ENCODE data around the gene HOXB1.
"Not testable (repeated sequence)": the region's sequence is repeated elsewhere in the genome, so short reads cannot be mapped to it uniquely, and the experiment has no call there.

HOXB1 gene

DNA sequence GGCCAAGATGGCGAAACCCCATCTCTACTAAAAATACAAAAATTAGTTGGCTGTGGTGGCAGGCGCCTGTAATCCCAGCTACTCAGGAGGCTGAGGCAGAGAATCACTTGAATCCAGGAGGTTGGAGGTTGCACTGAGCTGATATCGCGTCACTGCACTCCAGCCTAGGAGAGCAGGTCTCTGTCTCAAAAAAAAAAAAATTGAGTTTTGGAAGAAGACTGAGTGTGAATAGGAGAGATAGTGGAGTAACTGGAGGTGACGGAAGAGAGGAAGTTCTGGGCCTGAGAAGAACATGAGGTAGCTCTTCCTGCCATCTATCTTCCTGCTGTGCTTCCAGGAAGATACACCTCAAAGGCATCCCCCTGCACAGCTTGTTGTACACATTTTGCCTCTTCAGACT, 11.4 kb downstream of the HOXB1 start:
- no peak for DNase-seq (ENCODE audit: low read depth)

DNA sequence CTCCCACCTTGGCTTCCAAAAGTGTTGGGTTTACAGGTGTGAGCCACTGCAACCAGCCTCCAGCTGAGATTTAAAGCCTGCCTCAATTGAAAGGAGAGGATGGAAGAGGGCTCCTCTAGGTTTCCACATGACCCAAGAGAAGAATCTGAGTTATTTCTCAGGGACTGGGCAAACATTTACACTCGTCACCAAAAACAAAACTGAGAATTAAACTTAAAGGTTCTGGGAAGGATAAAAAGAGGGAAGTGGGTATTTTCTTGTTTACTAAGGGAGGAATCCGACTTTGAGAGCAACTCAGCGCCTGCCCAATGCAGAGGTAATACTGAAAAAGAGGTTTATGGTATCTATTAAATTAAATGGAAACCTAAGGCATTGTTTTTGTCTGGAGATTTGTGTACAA, 13.3 kb downstream of the HOXB1 start:
- no peak for DNase-seq (ENCODE audit: low read depth)

DNA sequence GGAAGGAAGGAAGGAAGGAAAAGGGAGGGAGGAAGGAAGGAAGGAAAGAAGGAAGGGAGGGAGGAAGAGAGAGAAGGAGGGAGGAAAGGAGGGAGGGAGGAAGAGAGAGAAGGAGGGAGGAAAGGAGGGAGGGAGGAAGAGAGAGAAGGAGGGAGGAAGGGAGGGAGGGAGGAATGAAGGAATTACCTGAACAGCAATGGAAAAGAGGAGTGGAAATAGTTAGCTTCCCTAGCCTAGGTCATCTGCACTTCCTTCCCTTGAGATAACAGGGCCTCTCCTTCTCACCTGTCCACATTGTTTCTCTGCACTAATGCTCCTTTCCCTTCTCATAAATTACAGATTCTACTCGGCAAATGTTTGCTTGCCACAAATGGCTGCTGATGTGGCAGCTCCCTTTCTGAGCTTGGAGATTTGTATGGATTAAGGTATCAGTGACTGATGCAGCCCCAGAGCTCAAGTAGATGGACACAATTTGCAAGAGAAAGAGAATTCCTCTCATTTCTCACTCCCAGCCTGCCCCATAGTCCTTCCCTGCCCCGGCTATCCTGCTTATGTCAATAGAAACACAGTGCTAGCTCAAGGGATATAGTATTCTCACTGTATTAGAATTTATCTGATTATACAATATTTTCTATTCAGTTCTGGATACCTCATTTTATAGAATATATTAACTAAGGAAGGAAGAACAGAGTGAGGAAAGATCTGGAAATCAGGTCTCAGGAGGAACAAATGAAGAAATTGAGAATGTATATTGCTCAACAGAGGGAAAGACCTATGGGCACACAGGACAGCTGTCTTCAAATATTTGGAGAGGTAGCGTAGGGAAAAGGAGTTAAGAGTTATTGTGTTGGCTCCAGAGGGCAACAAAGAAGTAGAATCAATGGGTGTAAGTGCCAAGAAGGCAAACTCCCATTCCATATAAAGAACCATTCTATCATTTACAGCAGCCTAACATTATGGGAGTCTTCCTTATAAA, 14.6 kb downstream of the HOXB1 start:
- no peak for DNase-seq (ENCODE audit: low read depth)

DNA sequence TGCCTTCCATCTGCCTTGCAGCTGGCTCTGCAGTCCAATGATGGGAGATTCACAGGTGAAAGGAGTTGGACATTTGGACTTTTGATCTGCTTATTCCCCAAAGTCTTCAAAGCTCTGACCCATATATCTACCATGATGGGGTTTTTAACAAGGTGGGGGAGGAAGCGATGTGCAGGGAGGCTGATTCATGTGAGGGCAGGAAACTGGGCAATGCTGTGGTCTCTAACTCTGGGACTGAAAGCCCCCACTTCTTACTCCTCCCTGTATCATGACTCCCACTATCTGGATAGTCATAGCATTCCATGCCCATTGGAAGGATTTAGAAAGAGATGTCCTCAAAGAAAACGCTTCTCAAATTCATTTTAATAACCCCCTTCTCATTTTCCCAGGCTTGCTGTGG, 16.3 kb downstream of the HOXB1 start:
- no peak for DNase-seq (ENCODE audit: low read depth)

DNA sequence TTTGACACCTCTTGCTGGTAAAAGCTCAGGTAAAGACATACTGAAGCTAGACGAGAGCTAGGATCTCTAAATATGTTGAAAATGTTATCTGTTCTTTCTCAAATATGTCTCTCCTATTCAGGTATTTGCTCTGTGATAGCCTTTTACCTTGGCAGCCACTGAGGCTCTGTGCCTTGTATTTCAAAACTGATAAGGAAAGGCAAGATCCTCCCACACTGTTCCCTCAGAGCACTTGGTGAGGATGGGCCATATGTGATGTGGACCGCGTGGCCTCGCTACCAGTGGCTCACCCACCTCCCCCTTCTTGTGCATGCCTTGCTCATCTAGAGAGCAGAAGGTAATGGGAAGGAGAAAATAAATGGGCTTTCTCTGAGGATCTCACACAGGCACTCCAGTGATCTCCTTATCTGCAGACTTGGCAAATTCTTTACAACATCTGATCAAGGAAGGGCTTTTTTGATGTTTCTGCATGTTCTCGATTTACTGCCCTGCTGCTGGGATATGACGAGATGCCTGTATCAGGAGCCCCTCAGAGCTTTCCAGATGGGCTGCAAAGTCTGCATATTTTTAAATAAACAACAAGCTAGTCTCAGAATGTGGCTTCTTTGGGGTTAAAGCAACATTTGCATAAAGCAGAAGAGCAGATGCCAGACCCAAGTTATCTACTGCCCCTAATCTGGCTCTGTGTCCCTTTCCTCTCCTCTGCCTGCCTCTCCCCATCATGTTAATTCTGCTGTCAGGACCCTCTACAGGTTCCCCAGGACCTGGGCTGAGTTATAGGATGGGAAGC, 16.9 kb downstream of the HOXB1 start:
- DNase-seq (ENCODE audit: low read depth): no peak

DNA sequence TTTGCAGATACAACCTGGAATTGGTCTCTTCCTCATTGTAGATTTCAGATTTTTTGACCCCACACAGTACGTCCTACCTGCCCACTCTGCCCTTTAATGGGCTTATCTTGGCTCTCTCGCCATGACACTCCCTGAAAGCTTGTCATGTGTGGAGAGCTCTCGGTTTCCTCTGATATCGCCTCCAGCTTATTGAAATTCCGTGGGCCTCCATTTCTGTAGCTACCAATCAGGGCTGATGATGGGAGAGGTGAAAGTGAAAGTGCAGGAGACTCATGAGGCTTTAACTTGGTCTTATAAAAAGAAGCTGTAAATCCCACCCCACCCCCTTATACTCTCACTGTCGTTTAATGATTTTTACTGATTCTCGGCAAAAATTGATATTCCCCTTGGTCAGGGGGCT, 17.7 kb downstream of the HOXB1 start:
- DNase-seq (ENCODE audit: low read depth): no peak

DNA sequence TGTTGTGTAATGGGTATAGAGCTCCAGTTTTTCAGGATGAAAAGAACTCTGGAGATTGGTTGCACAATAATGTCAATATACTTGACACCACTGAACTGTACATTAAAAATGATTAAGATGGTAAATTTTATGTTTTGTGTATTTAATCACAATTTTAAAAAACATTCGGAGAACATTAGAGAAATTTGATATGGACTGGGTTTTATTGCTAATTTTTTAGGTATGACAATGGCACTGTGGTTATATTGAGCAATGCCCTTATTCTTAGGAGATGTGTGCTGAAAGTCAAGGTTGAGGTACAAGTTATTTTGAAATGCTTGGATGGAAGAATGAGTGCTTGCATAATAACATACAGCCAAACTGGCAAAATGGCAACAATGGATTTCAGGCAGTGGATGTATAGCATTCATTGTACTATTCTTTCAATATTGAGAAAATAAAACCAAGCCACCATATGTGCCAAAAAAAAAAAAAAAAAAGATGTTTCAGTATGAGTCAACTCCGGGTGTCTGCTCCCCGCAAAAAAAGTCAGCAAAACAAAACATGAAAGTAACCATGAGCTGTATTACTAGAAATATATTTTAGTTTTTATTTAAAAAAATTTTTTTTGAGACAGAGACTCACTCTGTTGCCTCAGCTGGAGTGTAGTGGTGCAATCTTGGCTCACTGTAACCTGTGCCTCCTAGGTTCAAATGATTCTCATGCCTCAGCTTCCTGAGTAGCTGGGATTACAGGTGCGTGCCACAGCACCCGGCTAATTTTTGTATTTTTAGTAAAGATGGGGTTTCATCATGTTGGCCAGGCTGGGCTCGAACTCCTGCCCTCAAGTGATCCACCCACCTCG, 19.8 kb downstream of the HOXB1 start:
- peak; percentile 64 for DNase-seq (ENCODE audit: low read depth)

DNA sequence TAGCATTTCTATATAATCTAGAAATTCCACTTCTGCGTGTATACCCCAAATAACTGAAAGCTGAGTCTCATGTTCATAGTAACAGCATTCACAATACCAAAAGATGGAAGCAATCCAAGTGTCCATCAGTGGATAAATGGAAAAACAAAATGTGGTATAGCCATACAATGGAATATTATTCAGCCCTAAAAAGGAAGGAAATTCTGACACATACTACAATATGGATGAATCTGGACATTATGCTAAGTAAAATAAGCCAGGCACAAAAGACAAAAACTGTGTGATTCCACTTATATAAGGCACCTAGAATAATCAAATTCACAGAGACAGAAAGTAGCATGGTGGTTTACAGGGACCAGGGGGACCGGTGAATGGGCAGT, 20.4 kb downstream of the HOXB1 start:
- no peak for DNase-seq (ENCODE audit: low read depth)

DNA sequence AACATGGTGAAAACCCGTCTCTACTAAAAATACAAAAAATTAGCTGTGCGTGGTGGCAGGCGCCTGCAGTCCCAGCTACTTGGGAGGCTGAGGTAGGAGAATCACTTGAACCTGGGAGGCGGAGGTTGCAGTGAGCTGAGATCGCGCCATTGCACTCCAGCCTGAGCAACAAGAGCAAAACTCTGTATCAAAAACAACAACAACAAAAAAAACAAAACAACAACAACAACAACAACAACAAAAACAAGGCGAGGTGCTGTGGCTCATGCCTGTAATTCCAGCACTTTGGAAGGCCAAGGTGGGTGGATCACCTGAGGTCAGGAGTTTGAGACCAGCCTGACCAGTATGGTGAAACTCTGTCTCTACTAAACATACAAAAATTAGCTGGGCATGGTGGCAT, 21.1 kb downstream of the HOXB1 start:
- DNase-seq (ENCODE audit: low read depth): not testable (repeated sequence)

DNA sequence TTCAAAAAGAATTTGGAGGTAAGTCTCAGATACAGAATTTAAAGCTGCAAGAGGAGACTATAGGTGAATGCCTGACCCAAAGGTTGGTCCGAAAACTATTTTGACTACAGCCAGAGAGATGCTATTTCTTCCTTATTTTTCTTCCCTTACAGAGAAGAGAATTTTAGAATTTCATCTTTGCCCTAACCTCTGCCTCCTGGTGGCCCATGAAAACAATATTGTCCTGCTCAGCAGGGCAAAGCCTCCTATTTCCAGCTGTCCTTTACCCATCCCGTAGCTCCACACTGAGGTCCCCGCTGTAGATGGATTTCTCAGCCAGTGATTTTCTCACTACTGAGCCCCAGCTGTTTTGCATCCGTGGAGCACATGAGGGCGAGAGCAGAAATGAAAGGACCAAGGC, 24.6 kb downstream of the HOXB1 start:
- DNase-seq (ENCODE audit: low read depth): no peak

DNA sequence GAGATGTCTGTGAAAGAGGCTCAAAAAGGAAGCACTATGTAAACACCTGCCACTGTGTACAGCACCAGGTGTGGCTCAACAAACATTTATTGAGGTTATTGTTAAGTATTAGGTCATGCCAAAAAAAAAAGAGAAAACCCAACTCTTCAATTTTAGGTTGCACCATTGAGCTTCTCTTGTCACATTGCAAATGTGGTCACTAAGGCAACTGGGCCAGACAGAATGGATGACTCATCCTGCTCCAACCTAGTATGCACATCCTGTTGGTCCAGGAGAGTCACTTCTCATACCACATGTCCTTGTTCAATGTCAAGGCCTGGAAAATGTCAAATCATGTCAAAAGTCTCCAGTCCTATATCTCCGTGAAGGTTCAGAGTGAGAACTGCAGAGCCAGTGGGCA, 25.0 kb downstream of the HOXB1 start:
- peak; percentile 77 for DNase-seq (ENCODE audit: low read depth)

DNA sequence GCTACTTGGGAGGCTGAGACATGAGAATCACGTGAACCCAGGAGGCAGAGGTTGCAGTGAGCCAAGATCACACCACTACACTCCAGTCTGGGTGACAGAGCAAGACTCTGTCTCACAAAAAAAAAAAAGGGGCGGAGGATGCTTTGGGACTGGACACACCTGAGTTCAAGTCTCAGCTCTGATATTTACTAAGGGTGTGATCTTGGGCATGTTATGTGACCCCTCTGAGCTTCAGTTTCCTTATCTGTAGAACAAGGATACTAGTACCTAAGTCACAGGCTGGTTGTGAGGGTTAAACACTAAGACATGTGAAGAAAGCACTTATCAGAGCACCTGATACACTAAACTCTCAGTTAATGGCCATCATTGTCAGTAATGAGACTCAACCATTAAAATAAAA, 25.9 kb downstream of the HOXB1 start:
- no peak for DNase-seq (ENCODE audit: low read depth)

DNA sequence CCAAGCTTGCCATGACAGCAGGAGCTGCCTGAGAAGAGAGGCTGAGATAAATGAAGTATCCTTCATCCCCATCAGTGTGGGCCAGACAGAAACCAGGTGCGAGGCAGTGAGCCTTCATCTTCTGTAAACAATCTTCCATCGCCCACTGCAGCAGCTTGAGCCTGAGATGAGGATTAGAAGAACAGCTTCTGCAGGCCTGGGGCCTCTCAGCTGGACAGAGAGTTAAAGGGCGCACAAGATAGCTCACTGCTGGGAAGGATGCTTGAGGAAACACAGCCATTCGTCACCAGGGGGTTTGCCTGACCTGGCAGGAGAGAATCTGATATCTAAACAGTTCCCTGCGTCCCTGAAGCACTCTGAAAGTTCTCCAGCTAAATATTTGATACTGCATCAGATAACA, 27.1 kb downstream of the HOXB1 start:
- DNase-seq (ENCODE audit: low read depth): no peak

DNA sequence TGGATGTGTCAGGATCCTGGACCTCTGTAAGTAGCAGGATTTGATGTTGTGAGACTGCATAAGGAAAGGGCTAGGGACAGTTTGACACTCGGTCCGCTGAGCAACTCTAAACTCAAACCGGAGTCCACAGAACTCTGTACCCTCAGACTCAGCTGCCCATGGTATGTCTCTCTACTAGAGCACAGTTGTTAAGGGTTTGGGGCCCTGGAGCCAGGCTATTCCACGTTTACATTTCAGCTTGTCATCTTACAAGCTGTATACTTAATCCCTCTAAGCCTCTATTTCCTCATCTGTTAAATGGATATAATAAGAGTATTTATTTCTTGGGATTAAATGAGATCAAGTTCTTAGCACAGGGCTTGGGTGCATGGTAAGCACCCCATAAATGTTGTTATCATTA, 27.9 kb downstream of the HOXB1 start:
- DNase-seq (ENCODE audit: low read depth): no peak

DNA sequence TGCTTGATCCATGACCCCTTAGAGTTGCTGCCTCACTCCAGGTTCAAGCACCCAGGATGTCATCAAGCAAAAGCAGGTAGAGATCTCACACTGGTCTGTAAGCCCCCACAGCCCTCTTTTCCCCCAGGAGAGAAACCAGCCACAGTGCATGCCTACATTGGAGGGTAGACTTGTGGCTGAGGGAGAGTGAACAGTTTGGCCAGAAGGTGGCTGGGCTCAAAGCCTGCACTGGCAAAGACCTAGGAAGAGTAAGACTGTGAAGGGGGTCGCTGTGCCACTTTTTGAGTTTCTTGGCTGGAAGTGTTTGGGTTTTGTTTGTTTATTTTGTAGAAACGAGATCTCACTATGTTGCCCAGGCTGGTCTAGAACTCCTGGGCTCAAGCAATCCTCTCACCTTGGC, 28.5 kb downstream of the HOXB1 start:
- no peak for DNase-seq (ENCODE audit: low read depth)

DNA sequence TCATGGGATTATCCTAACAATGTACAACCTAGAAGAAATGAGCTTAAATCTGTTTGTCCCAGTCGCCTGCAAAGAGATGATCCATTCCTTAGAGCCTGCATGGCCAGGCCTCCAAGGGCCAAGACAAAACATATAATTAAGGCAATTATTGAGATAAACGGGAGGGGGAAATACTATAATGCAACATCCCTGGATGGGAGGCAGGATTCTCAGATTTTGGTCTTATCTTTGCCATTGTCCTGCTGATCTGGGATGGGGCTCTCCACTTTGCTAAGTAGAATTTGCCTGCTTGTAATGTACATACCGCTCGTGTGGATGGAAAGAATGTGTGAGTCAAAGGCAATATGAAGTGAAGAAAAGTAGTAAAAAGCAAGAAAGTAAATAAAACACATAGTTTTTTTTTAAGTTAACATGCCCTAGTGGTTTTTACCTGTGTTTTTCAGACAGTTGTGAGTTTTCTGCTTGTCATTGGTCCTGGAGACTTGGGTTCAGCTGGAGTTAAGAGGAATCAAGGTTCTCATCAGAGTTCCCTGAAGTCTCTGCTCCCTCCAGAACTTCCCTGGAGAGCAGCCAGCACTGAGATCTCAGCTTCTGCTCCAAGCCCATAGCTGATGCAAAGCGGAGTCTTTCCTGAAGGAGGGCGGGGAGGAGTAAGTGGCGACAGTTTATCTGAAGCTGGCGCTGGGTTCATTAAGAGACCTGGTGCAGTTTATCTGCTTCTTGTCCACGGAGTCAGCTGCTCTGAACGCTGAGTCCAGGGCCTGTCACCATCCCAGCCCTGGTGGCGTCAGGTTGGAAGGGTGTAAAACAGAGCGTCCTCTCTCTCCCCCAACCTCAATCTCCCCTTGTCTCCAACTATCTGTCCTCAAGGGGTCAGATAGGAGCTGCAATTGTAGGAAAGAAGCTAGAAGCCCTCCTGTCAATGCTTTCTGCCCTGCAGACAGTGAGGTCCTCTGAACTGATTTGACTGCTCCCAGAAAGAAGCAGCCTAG, 30.1 kb downstream of the HOXB1 start:
- DNase-seq (ENCODE audit: low read depth): no peak

DNA sequence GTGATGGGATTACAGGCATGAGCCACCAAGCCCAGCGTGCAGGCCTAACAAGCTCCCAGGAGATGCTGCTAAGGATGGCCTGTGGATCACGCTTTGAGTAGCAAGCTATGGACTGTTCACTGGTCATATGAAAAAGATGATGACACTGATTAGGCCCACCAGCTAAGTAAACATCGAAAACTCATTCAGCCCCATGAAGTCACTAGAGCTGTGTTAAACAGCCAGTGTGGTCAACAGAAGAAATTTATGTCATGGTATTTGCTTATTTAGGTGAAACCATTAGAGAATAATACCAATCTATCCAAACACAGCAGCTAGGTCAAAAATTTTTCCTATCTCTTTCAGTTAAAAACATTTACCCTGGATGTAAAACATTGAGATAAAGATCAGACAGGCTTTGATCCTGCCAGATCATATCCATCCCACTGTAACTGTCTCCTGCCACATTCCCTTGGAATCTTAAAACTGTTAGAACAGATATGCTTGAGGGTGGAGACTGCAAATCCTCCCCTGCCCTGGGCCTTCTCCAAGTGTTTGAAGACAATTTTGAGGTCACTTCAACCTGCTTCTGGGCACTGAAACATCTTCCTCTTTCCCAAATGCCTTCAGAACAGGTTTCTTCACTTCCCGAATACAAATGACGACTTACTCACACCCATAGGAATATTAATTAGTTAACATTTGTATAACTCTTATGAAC, 30.9 kb downstream of the HOXB1 start:
- DNase-seq (ENCODE audit: low read depth): no peak

DNA sequence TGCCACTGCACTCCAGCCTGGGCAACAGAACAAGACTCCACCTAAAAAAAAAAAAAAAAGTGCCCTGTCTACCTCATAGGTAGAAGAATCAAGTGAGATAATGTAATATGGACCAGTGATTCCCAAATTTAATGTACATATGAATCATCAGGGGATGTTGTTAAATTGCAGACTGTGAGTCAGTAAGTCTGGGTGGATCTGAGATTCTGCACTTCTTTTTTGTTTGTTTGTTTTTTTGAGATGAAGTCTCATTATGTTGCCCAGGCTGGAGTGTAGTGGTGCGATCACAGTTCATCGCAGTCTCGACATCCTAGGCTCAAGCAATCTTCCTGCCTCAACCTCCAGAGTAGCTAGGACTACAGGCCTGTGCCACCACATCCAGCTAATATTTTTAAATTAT, 31.6 kb downstream of the HOXB1 start:
- DNase-seq (ENCODE audit: low read depth): no peak

DNA sequence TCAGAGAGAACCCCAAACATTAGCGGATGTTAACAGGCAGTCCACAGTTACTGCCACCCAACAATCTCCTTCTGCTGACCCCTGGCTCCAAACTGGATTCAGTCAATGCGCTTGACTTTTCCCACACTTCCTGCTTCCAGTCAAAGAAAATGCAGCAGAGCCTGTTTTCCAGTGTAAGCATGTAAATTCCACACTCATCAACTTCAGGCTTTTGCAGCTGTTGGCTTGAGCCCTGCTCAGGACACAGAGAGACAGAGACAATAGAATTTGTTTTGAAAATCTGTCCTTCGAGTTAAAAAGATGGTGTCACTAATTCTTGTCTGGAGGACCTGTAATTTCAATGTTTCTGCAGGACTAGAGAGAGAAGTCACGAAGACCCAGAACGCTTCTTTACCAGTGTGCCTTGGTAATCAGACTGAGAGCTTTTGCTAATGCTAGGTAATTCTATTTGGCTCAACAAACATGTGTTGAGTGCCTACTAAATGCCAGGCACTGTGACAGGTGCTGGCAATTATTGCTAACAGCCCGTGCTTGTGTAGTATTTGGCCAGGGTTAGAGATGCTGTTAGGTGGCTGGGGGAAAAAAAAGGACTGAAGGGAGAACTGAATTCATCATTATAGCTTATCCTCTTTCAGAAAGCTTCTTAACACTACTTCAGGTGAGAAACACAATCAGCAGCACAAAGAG, 32.5 kb downstream of the HOXB1 start:
- no peak for DNase-seq (ENCODE audit: low read depth)

DNA sequence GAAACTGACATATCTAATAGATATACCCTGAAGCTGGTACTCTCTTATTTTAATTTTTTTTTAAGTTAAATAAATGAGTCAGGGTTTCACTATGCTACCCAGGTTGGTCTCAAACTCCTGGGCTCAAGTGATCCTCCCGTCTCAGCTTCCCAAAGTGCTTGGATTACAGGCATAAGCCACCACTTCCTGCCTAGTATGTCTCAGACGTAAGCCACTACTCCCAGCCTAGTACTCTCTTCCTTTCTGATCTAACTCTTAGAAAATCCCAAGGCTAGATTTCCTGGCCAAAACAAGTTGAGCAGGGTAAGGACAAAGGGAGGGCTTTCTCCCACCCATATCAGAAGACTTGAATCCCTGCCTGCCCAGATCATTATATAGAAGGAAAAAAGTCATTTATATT, 33.7 kb downstream of the HOXB1 start:
- no peak for DNase-seq (ENCODE audit: low read depth)

Measured in stromal cell of bone marrow (primary cell).